ENCODE measurements around the gene ADAM8. TPM values are rescaled to one million over a fixed set of nuclear protein-coding genes. Genes with fewer than 3 reads are reported as not detected.
"Not testable (repeated sequence)": the region's sequence is repeated elsewhere in the genome, so short reads cannot be mapped to it uniquely, and the experiment has no call there.

ADAM8 gene
- total RNA-seq, 6 donors from 2014 or later: 10.4 to 93.2 (median 32.9) TPM

GRCh38 chr10:133235265-133235855 is 41.3 kb downstream of the ADAM8 start:
- DNase-seq (peak; percentile 46 to 90), ATAC-seq (ENCODE audit: low FRiP score in 2 of 2) (peak in 1 of 2 donors; percentile 72)
- H3K27ac ChIP-seq: peak overlapping the region; percentile 51 to 73 (median 64)
- H3K4me3 ChIP-seq: peak overlapping the region in 3 of 4 donors; percentile 30 to 46 (median 43)
- peaks cover 2 to 65% (median 39%) of the 10 kb centered on the region in 4 donors for H3K27me3 ChIP-seq
- H3K36me3 ChIP-seq: no peaks in the 10 kb centered on the region
- peaks cover 22 to 45% (median 32%) of the 10 kb centered on the region in 4 donors for H3K4me1 ChIP-seq
- TF ChIP-seq EP300 (IDR thresholded peaks at IDR 0.05) (no peak), POLR2A (IDR thresholded peaks at IDR 0.05) (peak in 1 of 4 donors; percentile 48)
- H3K9me3 ChIP-seq: no peaks in the 10 kb centered on the region
- 0 to 5% methylated on average over 1 to 11 of the region's 48 CpGs for WGBS, 2 donors

- H3K27me3 ChIP-seq: peaks cover 2 to 68% (median 38%) of the 10 kb centered on the region in 4 donors
- 43 to 53% methylated on average over 8 to 10 of the region's 10 CpGs for WGBS, 2 donors
- peak overlapping the region in 1 of 4 donors; percentile 30 for H3K4me3 ChIP-seq
- peak overlapping the region in 1 of 4 donors; percentile 73 for H3K27ac ChIP-seq
- H3K9me3 ChIP-seq; DNase-seq; ATAC-seq (ENCODE audit: low FRiP score in 2 of 2); H3K36me3 ChIP-seq: not testable (repeated sequence)
- peaks cover 27 to 50% (median 34%) of the 10 kb centered on the region in 4 donors for H3K4me1 ChIP-seq
Measured at GRCh38 chr10:133234796-133235195, 41.9 kb downstream of the ADAM8 start.

- peaks cover 0 to 47% (median 29%) of the 10 kb centered on the region in 4 donors for H3K27me3 ChIP-seq
- H3K4me1 ChIP-seq: peaks cover 22 to 40% (median 25%) of the 10 kb centered on the region in 4 donors
- H3K36me3 ChIP-seq: no peaks in the 10 kb centered on the region
- DNase-seq (peak in 1 of 2 donors; percentile 9), ATAC-seq (ENCODE audit: low FRiP score in 2 of 2) (no peak)
- 48 to 53% methylated on average over 8 to 11 of the region's 11 CpGs for WGBS, 2 donors
- no peaks in the 10 kb centered on the region for H3K9me3 ChIP-seq
- no peak overlapping the region for H3K4me3 ChIP-seq
- H3K27ac ChIP-seq: no peak overlapping the region
- TF ChIP-seq EP300 (IDR thresholded peaks at IDR 0.05) (no peak), CTCF (IDR thresholded peaks at IDR 0.05) (no peak), POLR2AphosphoS5 (IDR thresholded peaks at IDR 0.05) (no peak), POLR2A (IDR thresholded peaks at IDR 0.05) (no peak)
Measured at GRCh38 chr10:133231946-133232574, 44.6 kb downstream of the ADAM8 start.

GRCh38 chr10:133231244-133231945 is 45.3 kb downstream of the ADAM8 start:
- Histone ChIP-seq H3K27ac (no peak overlapping the region), H3K4me1 (peaks cover 15 to 34% (median 18%) of the 10 kb centered on the region in 4 donors), H3K27me3 (peaks cover 0 to 41% (median 23%) of the 10 kb centered on the region in 4 donors), H3K4me3 (no peak overlapping the region), H3K36me3 (no peaks in the 10 kb centered on the region), H3K9me3 (no peaks in the 10 kb centered on the region)
- ATAC-seq (ENCODE audit: low FRiP score in 2 of 2) (no peak), DNase-seq (peak in 1 of 2 donors; percentile 51)
- TF ChIP-seq POLR2AphosphoS5 (IDR thresholded peaks at IDR 0.05) (no peak), CTCF (IDR thresholded peaks at IDR 0.05) (no peak), POLR2A (IDR thresholded peaks at IDR 0.05) (no peak), EP300 (IDR thresholded peaks at IDR 0.05) (no peak)
- WGBS, 2 donors: 27 to 51% methylated on average over 17 to 24 of the region's 44 CpGs

GRCh38 chr10:133230387-133231195 is 46.1 kb downstream of the ADAM8 start:
- Histone ChIP-seq H3K9me3 (no peaks in the 10 kb centered on the region), H3K27me3 (peaks cover 0 to 36% (median 20%) of the 10 kb centered on the region in 4 donors), H3K27ac (no peak overlapping the region), H3K4me1 (peaks cover 10 to 26% (median 12%) of the 10 kb centered on the region in 4 donors), H3K36me3 (no peaks in the 10 kb centered on the region), H3K4me3 (peak overlapping the region in 3 of 4 donors; percentile 22 to 39 (median 26))
- ATAC-seq (ENCODE audit: low FRiP score in 2 of 2) (no peak), DNase-seq (peak; percentile 36 to 92)
- WGBS, 2 donors: 1% methylated on average over 15 of the region's 122 CpGs; no CpG with 5 or more reads in 1 of the 2 donors
- TF ChIP-seq EP300 (IDR thresholded peaks at IDR 0.05): no peak
